22Rv1 (cell line): Measurements from ENCODE around the gene MBNL2.

Experiments used
- CTCF ChIP-seq: fragments of 450-650 bp; IDR thresholded peaks from 2 replicates; pipeline ENCODE4 v1.5.1; 2017; ENCODE audit warnings: mild to moderate bottlenecking
- ZFX ChIP-seq: fragments of 450-650 bp; IDR thresholded peaks from 2 replicates; pipeline ENCODE4 v1.6.1; 2017; ENCODE audit warnings: antibody characterized with exemption, borderline replicate concordance

GRCh38 chr13:97385854-97386253, 163.7 kb downstream of the MBNL2 start:
- TF ChIP-seq CTCF: no peak
- TF ChIP-seq ZFX: no peak
